ENCODE results near the gene CACNA1I.
A peak's percentile ranks its signal among the peaks of the same experiment; 100 is the strongest.

The CACNA1I gene

DNA sequence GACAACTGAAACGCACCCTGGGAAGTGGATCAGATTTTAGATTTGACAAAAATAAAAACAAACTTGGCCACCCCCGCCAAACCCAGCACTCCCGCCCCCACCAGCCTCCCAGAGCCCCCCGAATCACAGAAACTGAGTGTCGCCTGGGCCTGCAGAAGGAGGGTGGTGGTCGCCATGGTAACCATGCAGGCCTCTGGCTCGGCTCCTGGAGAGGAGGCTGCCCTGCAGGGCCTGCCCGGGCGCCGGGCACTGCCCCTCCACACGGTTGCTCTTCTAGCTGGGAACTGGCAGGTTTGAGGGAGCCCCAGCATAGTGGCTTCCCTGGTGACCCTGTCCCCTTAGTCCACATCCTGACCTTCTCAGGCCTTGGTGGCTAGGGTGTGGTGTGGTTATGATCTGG lies 19.3 kb downstream of the CACNA1I start:
- no peak overlapping the region for H3K4me3 ChIP-seq (ENCODE audit: low read depth, low read length)
- TF ChIP-seq, protein P1, sequence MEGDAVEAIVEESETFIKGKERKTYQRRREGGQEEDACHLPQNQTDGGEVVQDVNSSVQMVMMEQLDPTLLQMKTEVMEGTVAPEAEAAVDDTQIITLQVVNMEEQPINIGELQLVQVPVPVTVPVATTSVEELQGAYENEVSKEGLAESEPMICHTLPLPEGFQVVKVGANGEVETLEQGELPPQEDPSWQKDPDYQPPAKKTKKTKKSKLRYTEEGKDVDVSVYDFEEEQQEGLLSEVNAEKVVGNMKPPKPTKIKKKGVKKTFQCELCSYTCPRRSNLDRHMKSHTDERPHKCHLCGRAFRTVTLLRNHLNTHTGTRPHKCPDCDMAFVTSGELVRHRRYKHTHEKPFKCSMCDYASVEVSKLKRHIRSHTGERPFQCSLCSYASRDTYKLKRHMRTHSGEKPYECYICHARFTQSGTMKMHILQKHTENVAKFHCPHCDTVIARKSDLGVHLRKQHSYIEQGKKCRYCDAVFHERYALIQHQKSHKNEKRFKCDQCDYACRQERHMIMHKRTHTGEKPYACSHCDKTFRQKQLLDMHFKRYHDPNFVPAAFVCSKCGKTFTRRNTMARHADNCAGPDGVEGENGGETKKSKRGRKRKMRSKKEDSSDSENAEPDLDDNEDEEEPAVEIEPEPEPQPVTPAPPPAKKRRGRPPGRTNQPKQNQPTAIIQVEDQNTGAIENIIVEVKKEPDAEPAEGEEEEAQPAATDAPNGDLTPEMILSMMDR (IDR thresholded peaks at IDR 0.05; ENCODE audit: low read depth, low read length): no peak
- no peak for TF ChIP-seq POLR2A (IDR thresholded peaks at IDR 0.05; ENCODE audit: extremely low read depth, insufficient read length)
- TF ChIP-seq, protein P2, sequence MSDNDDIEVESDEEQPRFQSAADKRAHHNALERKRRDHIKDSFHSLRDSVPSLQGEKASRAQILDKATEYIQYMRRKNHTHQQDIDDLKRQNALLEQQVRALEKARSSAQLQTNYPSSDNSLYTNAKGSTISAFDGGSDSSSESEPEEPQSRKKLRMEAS (IDR thresholded peaks at IDR 0.05; ENCODE audit: low read depth, low read length): no peak
- no peak for TF ChIP-seq MYC (IDR thresholded peaks at IDR 0.05; ENCODE audit: low read depth, low read length)
- DNase-seq (ENCODE audit: low read depth): no peak

DNA sequence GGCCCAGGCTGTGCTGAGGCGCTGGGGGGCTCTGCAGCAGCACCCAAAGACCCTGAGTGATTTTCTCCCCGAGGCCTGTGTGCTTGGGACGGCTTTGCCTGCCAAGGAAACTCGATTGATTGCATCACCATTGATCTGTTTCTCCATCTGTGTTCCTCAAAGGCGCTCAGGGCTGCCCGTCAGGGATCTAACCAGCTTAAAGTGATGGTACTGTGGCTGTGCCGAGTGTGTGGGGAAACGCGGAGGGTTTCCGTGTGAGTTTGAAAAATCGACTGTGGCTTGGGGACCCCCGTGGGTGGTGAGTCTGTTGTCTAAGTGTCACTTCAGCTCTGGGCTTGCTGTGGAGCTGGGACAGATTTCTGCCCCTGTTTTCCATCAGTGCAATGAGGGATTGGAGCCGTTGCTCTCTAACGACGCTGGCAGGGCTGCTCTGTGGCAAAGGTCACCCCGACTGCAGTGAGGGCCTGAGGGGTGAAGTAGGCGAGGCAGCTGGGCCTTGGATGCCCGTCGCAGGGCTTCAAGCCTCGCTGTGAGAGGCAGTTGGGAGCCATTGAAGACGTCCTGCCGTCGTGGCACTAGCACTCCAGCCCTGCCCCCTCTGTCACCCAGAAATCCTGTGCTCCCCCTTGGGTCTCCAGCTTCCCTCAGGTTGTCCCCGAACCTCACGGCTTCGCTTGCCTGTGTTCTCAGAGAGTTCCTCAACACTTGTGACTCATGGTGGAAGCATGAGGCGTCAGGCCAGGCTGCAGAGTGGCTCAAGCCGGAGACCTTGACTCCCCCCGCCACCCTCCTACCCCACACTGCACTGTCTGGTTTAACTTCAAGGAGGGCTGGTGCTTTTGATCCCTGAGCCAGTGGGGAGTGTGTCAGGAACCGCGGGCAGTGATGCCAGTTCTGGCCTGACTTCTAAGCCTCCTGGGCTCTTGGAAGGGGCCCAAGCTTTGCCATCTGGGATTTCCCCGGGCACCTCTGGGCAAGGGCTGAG lies 21.8 kb downstream of the CACNA1I start:
- DNase-seq (ENCODE audit: low read depth): no peak
- TF ChIP-seq POLR2A (IDR thresholded peaks at IDR 0.05; ENCODE audit: extremely low read depth, insufficient read length) (no peak), MYC (IDR thresholded peaks at IDR 0.05; ENCODE audit: low read depth, low read length) (no peak)
- TF ChIP-seq, protein P1 (IDR thresholded peaks at IDR 0.05; ENCODE audit: low read depth, low read length): no peak
- TF ChIP-seq, protein P2 (IDR thresholded peaks at IDR 0.05; ENCODE audit: low read depth, low read length): no peak
- no peak overlapping the region for H3K4me3 ChIP-seq (ENCODE audit: low read depth, low read length)

DNA sequence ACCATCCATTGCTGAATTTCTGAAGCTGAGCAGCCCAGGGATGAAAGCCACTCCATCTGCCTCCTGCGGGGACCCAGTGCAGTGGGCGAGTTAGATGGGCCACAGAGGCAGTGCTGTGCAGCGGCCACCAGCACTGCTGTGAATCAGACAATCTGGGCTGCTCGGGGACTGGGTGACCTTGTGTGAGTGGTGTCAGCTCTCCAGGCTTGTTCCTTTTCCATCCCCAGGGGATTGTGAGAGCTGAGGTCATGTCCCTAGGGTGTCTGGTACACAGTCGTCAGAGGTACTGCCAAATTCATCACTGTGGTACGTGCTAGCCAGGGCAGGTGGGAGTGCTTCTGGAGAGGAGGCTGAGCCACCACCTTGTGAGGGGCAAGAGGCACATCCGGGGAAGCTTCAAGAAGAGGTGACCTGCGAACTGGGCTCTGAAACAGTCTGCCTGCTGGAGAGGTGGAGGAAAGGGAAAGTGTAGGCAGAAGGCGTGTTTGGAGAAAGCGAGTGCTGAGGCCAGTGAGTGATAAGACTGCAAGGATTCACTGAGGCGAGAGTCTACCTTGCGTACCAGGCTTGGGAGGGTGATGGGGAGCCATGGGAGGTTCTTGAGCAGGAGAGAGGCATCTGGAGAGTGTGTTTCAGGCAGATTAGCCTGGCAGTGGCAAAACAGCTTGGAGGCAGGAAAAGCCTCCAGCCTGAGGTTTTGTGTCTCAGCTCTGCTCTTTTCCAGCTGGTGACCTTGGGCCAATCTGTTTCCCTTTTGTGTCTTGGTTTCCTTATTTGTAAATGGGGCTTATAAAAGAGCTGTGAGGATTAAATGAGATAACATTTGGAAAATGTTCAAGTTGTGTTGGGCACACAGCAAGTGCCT lies 22.7 kb downstream of the CACNA1I start:
- no peak overlapping the region for H3K4me3 ChIP-seq (ENCODE audit: low read depth, low read length)
- DNase-seq (ENCODE audit: low read depth): peak; percentile 32
- TF ChIP-seq, protein P2 (IDR thresholded peaks at IDR 0.05; ENCODE audit: low read depth, low read length): no peak
- TF ChIP-seq, protein P1 (IDR thresholded peaks at IDR 0.05; ENCODE audit: low read depth, low read length): no peak
- no peak for TF ChIP-seq MYC (IDR thresholded peaks at IDR 0.05; ENCODE audit: low read depth, low read length)
- no peak for TF ChIP-seq POLR2A (IDR thresholded peaks at IDR 0.05; ENCODE audit: extremely low read depth, insufficient read length)

DNA sequence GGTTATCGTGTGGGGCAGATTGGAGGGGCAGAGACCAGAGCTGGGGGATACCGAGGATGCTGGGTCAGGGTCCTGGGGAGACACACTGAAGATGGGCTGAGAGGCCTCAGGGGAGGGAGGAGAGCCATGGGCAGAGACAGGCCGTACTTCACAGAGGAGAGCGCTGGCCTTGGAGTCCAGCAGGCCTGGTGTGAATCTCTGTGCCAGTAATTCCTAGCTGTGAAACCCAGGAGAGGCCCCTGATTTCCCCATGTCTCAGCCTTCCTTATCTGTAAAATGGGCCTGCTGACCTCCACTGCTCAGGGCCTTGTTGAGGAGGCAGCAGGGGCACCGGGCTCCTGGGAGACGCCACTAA lies 23.4 kb downstream of the CACNA1I start:
- no peak for DNase-seq (ENCODE audit: low read depth)
- no peak for TF ChIP-seq POLR2A (IDR thresholded peaks at IDR 0.05; ENCODE audit: extremely low read depth, insufficient read length)
- TF ChIP-seq, protein P1 (IDR thresholded peaks at IDR 0.05; ENCODE audit: low read depth, low read length): no peak
- TF ChIP-seq MYC (IDR thresholded peaks at IDR 0.05; ENCODE audit: low read depth, low read length): no peak
- TF ChIP-seq, protein P2 (IDR thresholded peaks at IDR 0.05; ENCODE audit: low read depth, low read length): no peak
- H3K4me3 ChIP-seq (ENCODE audit: low read depth, low read length): no peak overlapping the region

DNA sequence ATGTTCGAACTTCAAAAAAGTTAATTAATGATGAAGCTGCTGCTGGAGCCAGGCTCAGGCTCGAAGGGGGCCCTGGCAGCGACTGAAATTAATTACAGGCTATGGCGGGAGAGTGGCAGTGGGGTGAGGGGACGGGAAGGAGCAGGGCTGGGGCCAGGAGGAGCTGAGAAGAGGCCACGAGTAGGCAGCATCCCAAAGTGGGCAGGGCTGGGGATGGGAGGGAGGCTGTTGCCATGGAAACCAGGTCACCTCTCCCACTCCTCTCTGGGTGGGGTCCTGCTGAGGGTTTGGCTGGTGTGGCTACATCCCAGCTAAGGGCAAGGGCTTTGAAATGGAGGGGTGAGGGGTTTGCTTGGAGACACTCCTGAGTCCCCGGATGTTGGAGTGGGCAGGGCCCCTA lies 23.9 kb downstream of the CACNA1I start:
- TF ChIP-seq MYC (IDR thresholded peaks at IDR 0.05; ENCODE audit: low read depth, low read length) (no peak), POLR2A (IDR thresholded peaks at IDR 0.05; ENCODE audit: extremely low read depth, insufficient read length) (no peak)
- TF ChIP-seq, protein P1 (IDR thresholded peaks at IDR 0.05; ENCODE audit: low read depth, low read length): no peak
- TF ChIP-seq, protein P2 (IDR thresholded peaks at IDR 0.05; ENCODE audit: low read depth, low read length): no peak
- H3K4me3 ChIP-seq (ENCODE audit: low read depth, low read length): no peak overlapping the region
- DNase-seq (ENCODE audit: low read depth): no peak
